HG03571 (cell line): ENCODE data around the gene ASTL.
"Not testable (repeated sequence)": the region's sequence is repeated elsewhere in the genome, so short reads cannot be mapped to it uniquely, and the experiment has no call there.

Source experiments
- ATAC-seq: cut with Tn5 transposase; IDR thresholded peaks from one replicate; pipeline ENCODE4 v1.9.1; 2021; ENCODE audit not compliant: unreplicated experiment

ASTL gene

GRCh38 chr2:96138179-96139145, at the start of gene ASTL:
ASTL (minus strand) TSS chr2:96138502; CDS start chr2:96138436, 66 bp downstream.
- ATAC-seq = no peak

GRCh38 chr2:96186562-96186961, 48.3 kb upstream of the ASTL start:
- no peak for ATAC-seq

GRCh38 chr2:96185516-96185915, 47.2 kb upstream of the ASTL start:
- no peak for ATAC-seq

- ATAC-seq = no peak
Observed at GRCh38 chr2:96184989-96185388, 46.7 kb upstream of the ASTL start.

- no peak for ATAC-seq
Observed at GRCh38 chr2:96184188-96184587, 45.9 kb upstream of the ASTL start.

- no peak for ATAC-seq
Observed at GRCh38 chr2:96181529-96181928, 43.2 kb upstream of the ASTL start.

- no peak for ATAC-seq
Observed at GRCh38 chr2:96180521-96180920, 42.2 kb upstream of the ASTL start.

- no peak for ATAC-seq
Observed at GRCh38 chr2:96180002-96180401, 41.7 kb upstream of the ASTL start.

GRCh38 chr2:96176661-96177060, 38.4 kb upstream of the ASTL start:
- no peak for ATAC-seq

- ATAC-seq = no peak
Observed at GRCh38 chr2:96175951-96176350, 37.6 kb upstream of the ASTL start.

GRCh38 chr2:96174251-96175144, 36.2 kb upstream of the ASTL start:
- no peak for ATAC-seq

- ATAC-seq = no peak
Observed at GRCh38 chr2:96171831-96172230, 33.5 kb upstream of the ASTL start.

GRCh38 chr2:96170626-96171025, 32.3 kb upstream of the ASTL start:
- ATAC-seq = no peak

GRCh38 chr2:96169868-96170507, 31.7 kb upstream of the ASTL start:
- no peak for ATAC-seq

- no peak for ATAC-seq
Observed at GRCh38 chr2:96167407-96168013, 29.2 kb upstream of the ASTL start.

GRCh38 chr2:96164459-96165184, 26.3 kb upstream of the ASTL start:
- peak; percentile 65 for ATAC-seq

GRCh38 chr2:96163768-96164429, 25.6 kb upstream of the ASTL start:
- peak; percentile 58 for ATAC-seq

GRCh38 chr2:96163415-96163767, 25.1 kb upstream of the ASTL start:
- ATAC-seq = no peak

- no peak for ATAC-seq
Observed at GRCh38 chr2:96161898-96162297, 23.6 kb upstream of the ASTL start.

GRCh38 chr2:96160366-96160765, 22.1 kb upstream of the ASTL start:
- not testable (repeated sequence) for ATAC-seq
